ENCODE results near the gene VKORC1L1.
"Not testable (repeated sequence)": the region's sequence is repeated elsewhere in the genome, so short reads cannot be mapped to it uniquely, and the experiment has no call there.

- not testable (repeated sequence) for TF ChIP-seq CTCF (IDR thresholded peaks at IDR 0.05; ENCODE audit: low read depth, low read length); EZH2phosphoT487 (IDR thresholded peaks at IDR 0.05; ENCODE audit: low read depth)
Measured at GRCh38 chr7:65988503-65988902, 115.6 kb downstream of the VKORC1L1 start.

Measured in OCI-LY3 (cell line).